Stimulated activated CD8-positive, alpha-beta memory T cell treated with anti-CD3 and anti-CD28 coated beads, Interleukin-7, amount 100 ng/mL, for 4 hours (primary cell): Measurements from ENCODE around the gene CRACR2B.

Experiments
- DNase-seq, 2 donors: peaks; one replicate each; pipeline ENCODE4 v3.0.0-alpha.2; 2020; ENCODE audit warnings: low read depth in 2 of 2

CRACR2B gene

GRCh38 chr11:794766-795633 lies 32.7 kb upstream of the CRACR2B start:
- DNase-seq, result no peak

- DNase-seq, result peak; percentile 82
Observed at GRCh38 chr11:795634-796564, 31.8 kb upstream of the CRACR2B start.

GRCh38 chr11:796565-797295 lies 31.0 kb upstream of the CRACR2B start:
- no peak for DNase-seq

- DNase-seq, result peak; percentile 61 to 76
Observed at GRCh38 chr11:797296-798092, 30.2 kb upstream of the CRACR2B start.

- peak in 1 of 2 donors; percentile 79 for DNase-seq
Observed at GRCh38 chr11:798093-798713, 29.5 kb upstream of the CRACR2B start, which contains the start of gene SLC25A22. TSS of gene SLC25A22 (minus strand) at chr11:798281. CDS start at chr11:795006, 3,275 bp downstream.

GRCh38 chr11:799641-800316 lies 27.9 kb upstream of the CRACR2B start:
- no peak for DNase-seq

GRCh38 chr11:800473-800872 lies 27.2 kb upstream of the CRACR2B start:
- DNase-seq, result no peak

GRCh38 chr11:801097-801780 lies 26.5 kb upstream of the CRACR2B start:
- DNase-seq, result no peak

- no peak for DNase-seq
Observed at GRCh38 chr11:802018-802617, 25.6 kb upstream of the CRACR2B start.

GRCh38 chr11:802693-803466 lies 24.8 kb upstream of the CRACR2B start:
- no peak for DNase-seq

- DNase-seq, result no peak
Observed at GRCh38 chr11:803467-803742, 24.3 kb upstream of the CRACR2B start.

- no peak for DNase-seq
Observed at GRCh38 chr11:803770-804598, 23.7 kb upstream of the CRACR2B start.

- DNase-seq, result no peak
Observed at GRCh38 chr11:804599-804964, 23.1 kb upstream of the CRACR2B start.

- DNase-seq, result no peak
Observed at GRCh38 chr11:808427-809286, 19.1 kb upstream of the CRACR2B start.

- DNase-seq, result peak; percentile 94 to 98
Observed at GRCh38 chr11:809287-810039, 18.3 kb upstream of the CRACR2B start, which contains the start of gene RPLP2. TSS of gene RPLP2 (plus strand) at chr11:809967. CDS start at chr11:810235, 268 bp downstream.
